Peyer's patch (tissue), 4 donors: Measurements from ENCODE around the gene ACTL7B. TPM values are rescaled to one million over a fixed set of nuclear protein-coding genes. Genes with fewer than 3 reads are reported as not detected.
"Not testable (repeated sequence)": the region's sequence is repeated elsewhere in the genome, so short reads cannot be mapped to it uniquely, and the experiment has no call there.

Experiments
- DNase-seq, 3 donors: peaks; one replicate each; pipeline ENCODE4 v3.0.0-alpha.2; 2017 to 2019
- H3K27ac ChIP-seq, 4 donors: fragments of 200-600 bp; sonication (generic); one replicate each; pipeline ENCODE4 v1.5.1; 2016 to 2019
- H3K27me3 ChIP-seq, 2 donors: fragments of 200-600 bp; sonication (generic); one replicate each; pipeline ENCODE4 v1.5.1; 2019
- H3K36me3 ChIP-seq, 3 donors: fragments of 200-600 bp; sonication (generic); one replicate each; pipeline ENCODE4 v1.5.1; 2016 to 2019
- H3K4me1 ChIP-seq, 4 donors: fragments of 200-600 bp; sonication (generic); one replicate each; pipeline ENCODE4 v1.5.1; 2016 to 2019
- H3K4me3 ChIP-seq, 4 donors: fragments of 200-600 bp; sonication (generic); 1 replicate in 3 of 4; 2 replicates in 1 of 4; pipeline ENCODE4 v1.5.1; 2016 to 2019; ENCODE audit warnings: mild to moderate bottlenecking in 1 of 4
- H3K9me3 ChIP-seq, 4 donors: fragments of 200-600 bp; sonication (generic); one replicate each; pipeline ENCODE4 v1.5.1; 2016 to 2019; ENCODE audit warnings: mild to moderate bottlenecking in 1 of 4
- CTCF ChIP-seq, 6 experiments: fragments of 450-650 bp in 4 of 6; fragments of 200-600 bp in 2 of 6; sonication (generic) in 1 of 6; IDR thresholded peaks; one replicate each; pipeline ENCODE4 v1.5.1; 2017 to 2019; ENCODE audit warnings: antibody characterized with exemption in 6 of 6, mild to moderate bottlenecking in 3 of 6, moderate library complexity in 1 of 6
- POLR2A ChIP-seq, 2 donors: fragments of 450-650 bp; IDR thresholded peaks; one replicate each; pipeline ENCODE4 v1.5.1; 2017; ENCODE audit warnings: antibody characterized with exemption in 2 of 2, mild to moderate bottlenecking in 2 of 2, moderate library complexity in 2 of 2
- total RNA-seq, 4 donors: library from RNA; depleted of rRNA; stranded (reverse); fragments of >200 nt; gene quantifications; one replicate each; pipeline ENCODE4 v1.1.0, GENCODE V29; 2016

The ACTL7B gene
- total RNA-seq = not detected

GRCh38 chr9:108855888-108856287, at the start of gene ACTL7B:
TSS of gene ACTL7B (minus strand) at chr9:108855986. CDS start at chr9:108855930, 56 bp downstream.
- DNase-seq = no peak
- no peaks in the 10 kb centered on the region for H3K36me3 ChIP-seq
- no peaks in the 10 kb centered on the region for H3K27me3 ChIP-seq
- no peaks in the 10 kb centered on the region for H3K9me3 ChIP-seq
- H3K4me1 ChIP-seq = no peaks in the 10 kb centered on the region
- H3K27ac ChIP-seq = no peak within 1 kb of the TSS
- TF ChIP-seq POLR2A (IDR thresholded peaks at IDR 0.05) (no peak), CTCF (IDR thresholded peaks at IDR 0.05) (no peak)
- no peak within 1 kb of the TSS for H3K4me3 ChIP-seq

- DNase-seq = no peak
- H3K4me1 ChIP-seq = no peaks in the 10 kb centered on the region
- TF ChIP-seq CTCF (IDR thresholded peaks at IDR 0.05) (no peak), POLR2A (IDR thresholded peaks at IDR 0.05) (no peak)
- H3K27ac ChIP-seq = no peak overlapping the region
- no peaks in the 10 kb centered on the region for H3K9me3 ChIP-seq
- H3K36me3 ChIP-seq = peaks cover 0 to 89% (median 0%) of the 10 kb centered on the region in 3 donors
- H3K4me3 ChIP-seq = no peak overlapping the region
- H3K27me3 ChIP-seq = no peaks in the 10 kb centered on the region
These were observed 49.7 kb upstream of the ACTL7B start for GRCh38 chr9:108905494-108905893.

DNA sequence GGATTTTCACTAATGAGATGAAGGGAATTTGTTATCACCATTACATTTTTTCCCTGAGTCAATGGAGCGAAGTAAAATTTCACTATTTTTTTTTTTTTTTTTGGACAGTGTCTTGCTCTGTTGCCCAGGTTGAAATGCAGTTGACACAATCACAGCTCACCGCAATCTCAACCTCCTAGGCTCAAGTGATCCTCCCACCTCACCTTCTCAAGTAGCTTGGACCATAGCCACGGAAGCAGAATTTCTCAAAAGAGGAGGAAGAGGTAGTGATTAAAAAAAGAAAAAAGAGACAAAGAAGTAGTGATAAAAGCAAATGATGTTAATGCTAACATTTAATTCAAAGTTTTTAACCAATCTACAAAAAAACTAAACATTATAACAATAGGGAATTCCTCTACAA, 48.4 kb upstream of the ACTL7B start:
- TF ChIP-seq CTCF (IDR thresholded peaks at IDR 0.05) (no peak), POLR2A (IDR thresholded peaks at IDR 0.05) (no peak)
- DNase-seq = no peak
- Histone ChIP-seq H3K9me3 (no peaks in the 10 kb centered on the region), H3K4me1 (no peaks in the 10 kb centered on the region), H3K4me3 (no peak overlapping the region), H3K36me3 (peaks cover 0 to 89% (median 0%) of the 10 kb centered on the region in 3 donors), H3K27ac (no peak overlapping the region), H3K27me3 (no peaks in the 10 kb centered on the region)

- Histone ChIP-seq H3K4me1 (no peaks in the 10 kb centered on the region), H3K27ac (no peak overlapping the region), H3K36me3 (peaks cover 0 to 89% (median 4%) of the 10 kb centered on the region in 3 donors), H3K9me3 (no peaks in the 10 kb centered on the region), H3K4me3 (no peak overlapping the region), H3K27me3 (no peaks in the 10 kb centered on the region)
- no peak for DNase-seq
- TF ChIP-seq POLR2A (IDR thresholded peaks at IDR 0.05) = no peak
- TF ChIP-seq CTCF (IDR thresholded peaks at IDR 0.05) = no peak
These were observed 47.8 kb upstream of the ACTL7B start for GRCh38 chr9:108903420-108904103.

- DNase-seq = no peak
- no peak overlapping the region for H3K27ac ChIP-seq
- peaks cover 0 to 91% (median 5%) of the 10 kb centered on the region in 3 donors for H3K36me3 ChIP-seq
- H3K9me3 ChIP-seq = no peaks in the 10 kb centered on the region
- TF ChIP-seq CTCF (IDR thresholded peaks at IDR 0.05) (no peak), POLR2A (IDR thresholded peaks at IDR 0.05) (no peak)
- no peaks in the 10 kb centered on the region for H3K4me1 ChIP-seq
- no peaks in the 10 kb centered on the region for H3K27me3 ChIP-seq
- no peak overlapping the region for H3K4me3 ChIP-seq
These were observed 44.4 kb upstream of the ACTL7B start for GRCh38 chr9:108900176-108900575.

DNA sequence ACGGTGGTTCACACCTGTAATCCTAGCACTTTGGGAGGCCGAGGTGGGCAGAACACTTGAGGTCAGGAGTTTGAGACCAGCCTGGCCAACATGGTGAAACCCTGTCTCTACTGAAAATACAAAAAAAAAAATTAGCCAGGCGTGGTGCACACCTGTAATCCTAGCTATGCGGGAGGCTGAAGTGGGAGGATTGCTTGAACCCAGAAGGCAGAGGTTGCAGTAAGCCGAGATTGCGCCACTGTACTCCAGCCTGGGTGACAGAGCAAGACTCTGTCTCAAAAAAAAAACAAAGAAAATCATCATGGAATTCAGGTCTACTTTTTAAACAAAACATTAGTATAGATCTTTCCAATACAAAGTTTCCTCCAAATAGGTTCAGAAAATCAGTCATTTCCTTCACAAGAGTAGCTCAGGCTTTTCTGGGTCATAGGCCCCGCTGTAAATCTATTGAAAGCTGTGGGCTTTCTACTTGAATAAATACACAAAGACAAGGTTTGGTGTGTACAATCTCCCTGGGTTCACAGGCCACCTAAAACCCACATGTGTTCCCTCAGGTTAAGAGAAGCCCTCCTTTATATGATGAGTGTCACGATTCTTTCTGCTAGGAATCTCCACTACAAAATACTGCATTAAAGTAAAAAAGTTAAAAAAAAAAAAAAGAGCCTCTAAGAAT, 43.4 kb upstream of the ACTL7B start:
- not testable (repeated sequence) for H3K9me3 ChIP-seq, H3K27me3 ChIP-seq, DNase-seq, H3K4me3 ChIP-seq, H3K27ac ChIP-seq, H3K4me1 ChIP-seq
- H3K36me3 ChIP-seq = peaks cover 0 to 97% (median 5%) of the 10 kb centered on the region in 3 donors
